ENCODE measurements around the gene OR51A7. TPM values are rescaled to one million over a fixed set of nuclear protein-coding genes. Genes with fewer than 3 reads are reported as not detected.

Gene OR51A7
- total RNA-seq, 1 experiment from 2014 or later = not detected

- no TSS peak for BruUV-seq (replicated peaks)
- ChIA-PET POLR2A (no interaction called here), CTCF (no interaction called here)
- no peak overlapping the region for H3K27ac Mint-ChIP-seq (ENCODE audit: low read depth, unreplicated experiment)
- no peaks in the 10 kb centered on the region for H3K9me3 Mint-ChIP-seq (ENCODE audit: unreplicated experiment)
- TF ChIP-seq, protein P1, sequence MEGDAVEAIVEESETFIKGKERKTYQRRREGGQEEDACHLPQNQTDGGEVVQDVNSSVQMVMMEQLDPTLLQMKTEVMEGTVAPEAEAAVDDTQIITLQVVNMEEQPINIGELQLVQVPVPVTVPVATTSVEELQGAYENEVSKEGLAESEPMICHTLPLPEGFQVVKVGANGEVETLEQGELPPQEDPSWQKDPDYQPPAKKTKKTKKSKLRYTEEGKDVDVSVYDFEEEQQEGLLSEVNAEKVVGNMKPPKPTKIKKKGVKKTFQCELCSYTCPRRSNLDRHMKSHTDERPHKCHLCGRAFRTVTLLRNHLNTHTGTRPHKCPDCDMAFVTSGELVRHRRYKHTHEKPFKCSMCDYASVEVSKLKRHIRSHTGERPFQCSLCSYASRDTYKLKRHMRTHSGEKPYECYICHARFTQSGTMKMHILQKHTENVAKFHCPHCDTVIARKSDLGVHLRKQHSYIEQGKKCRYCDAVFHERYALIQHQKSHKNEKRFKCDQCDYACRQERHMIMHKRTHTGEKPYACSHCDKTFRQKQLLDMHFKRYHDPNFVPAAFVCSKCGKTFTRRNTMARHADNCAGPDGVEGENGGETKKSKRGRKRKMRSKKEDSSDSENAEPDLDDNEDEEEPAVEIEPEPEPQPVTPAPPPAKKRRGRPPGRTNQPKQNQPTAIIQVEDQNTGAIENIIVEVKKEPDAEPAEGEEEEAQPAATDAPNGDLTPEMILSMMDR (IDR thresholded peaks at IDR 0.05; ENCODE audit: unreplicated experiment) = no peak
- no peak for DNase-seq (ENCODE audit: unreplicated experiment)
- H3K4me3 Mint-ChIP-seq (ENCODE audit: unreplicated experiment) = no peak overlapping the region
- intact Hi-C loops (cut with micrococcal nuclease) = no loop called here
- no peaks in the 10 kb centered on the region for H3K4me1 Mint-ChIP-seq (ENCODE audit: insufficient read depth, unreplicated experiment)
- no peaks in the 10 kb centered on the region for H3K36me3 Mint-ChIP-seq (ENCODE audit: insufficient read depth, unreplicated experiment)
- peaks cover 22% of the 10 kb centered on the region for H3K27me3 Mint-ChIP-seq (ENCODE audit: insufficient read depth, unreplicated experiment)
Observed at GRCh38 chr11:4922304-4922703, 18.7 kb downstream of the OR51A7 start.

GRCh38 chr11:4924239-4924638, 20.7 kb downstream of the OR51A7 start, which contains the start of gene OR51G1:
OR51G1 (minus strand) TSS chr11:4924339; CDS start chr11:4924339, 0 bp downstream.
- H3K4me3 Mint-ChIP-seq (ENCODE audit: unreplicated experiment) = no peak within 1 kb of the TSS
- no peak within 1 kb of the TSS for H3K27ac Mint-ChIP-seq (ENCODE audit: low read depth, unreplicated experiment)
- CTCF ChIA-PET = interaction anchor here (0.6 kb wide), 1 partner anchor 80 kb away, joined by 3 read pairs; no protein-coding TSS in a partner anchor
- no peaks in the 10 kb centered on the region for H3K4me1 Mint-ChIP-seq (ENCODE audit: insufficient read depth, unreplicated experiment)
- POLR2A ChIA-PET = no interaction called here
- BruUV-seq (replicated peaks) = no TSS peak
- DNase-seq (ENCODE audit: unreplicated experiment) = no peak
- no peaks in the 10 kb centered on the region for H3K36me3 Mint-ChIP-seq (ENCODE audit: insufficient read depth, unreplicated experiment)
- no peaks in the 10 kb centered on the region for H3K9me3 Mint-ChIP-seq (ENCODE audit: unreplicated experiment)
- intact Hi-C loops (cut with micrococcal nuclease) = no loop called here
- peaks cover 22% of the 10 kb centered on the region for H3K27me3 Mint-ChIP-seq (ENCODE audit: insufficient read depth, unreplicated experiment)
- TF ChIP-seq, protein P1 (IDR thresholded peaks at IDR 0.05; ENCODE audit: unreplicated experiment) = no peak

DNA sequence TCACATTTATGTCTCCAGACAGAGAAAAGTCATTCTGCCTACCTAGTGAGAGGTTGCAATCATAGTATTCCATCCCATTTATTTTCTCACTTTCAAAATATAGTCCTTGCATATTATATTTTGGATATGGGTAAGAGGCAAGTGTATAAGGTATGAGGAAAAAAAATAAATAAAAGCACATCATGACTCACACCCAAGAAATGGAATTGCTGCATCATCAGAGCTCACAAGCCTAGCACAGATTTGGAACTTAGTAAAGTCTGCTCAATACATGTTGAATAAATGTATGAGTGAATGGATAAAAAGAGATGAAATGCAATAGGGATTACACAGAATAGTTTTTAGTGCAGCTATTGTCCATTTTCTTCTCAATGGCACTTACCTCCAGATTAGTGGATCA, 23.0 kb downstream of the OR51A7 start:
- POLR2A ChIA-PET = interaction anchor here (0.5 kb wide), 1 partner anchor 112 kb away, joined by 5 read pairs; no protein-coding TSS in a partner anchor

DNA sequence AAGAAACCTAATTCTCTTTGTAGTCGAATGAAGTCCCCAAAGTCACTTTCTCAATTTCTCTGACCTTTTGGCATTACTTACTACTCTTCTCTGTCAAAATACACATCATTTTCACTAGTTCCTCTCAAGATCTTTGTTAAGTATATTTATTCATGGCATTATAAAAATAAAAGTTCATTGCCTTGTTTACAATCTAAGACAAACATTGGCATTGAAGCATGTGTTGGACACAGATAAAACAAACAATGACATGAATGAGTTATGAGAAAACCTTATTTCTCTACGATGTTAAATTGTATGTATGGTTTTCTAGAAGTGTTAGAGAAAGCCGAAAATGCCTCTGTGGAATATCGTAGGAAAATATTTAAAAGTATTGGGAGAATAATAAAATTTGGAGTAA, 29.2 kb downstream of the OR51A7 start:
- H3K36me3 Mint-ChIP-seq (ENCODE audit: insufficient read depth, unreplicated experiment) = no peaks in the 10 kb centered on the region
- ChIA-PET CTCF (interaction anchor here (1.5 kb wide), 1 partner anchor 746 kb away, joined by 3 read pairs; no protein-coding TSS in a partner anchor), POLR2A (no interaction called here)
- H3K27ac Mint-ChIP-seq (ENCODE audit: low read depth, unreplicated experiment) = no peak overlapping the region
- intact Hi-C loops (cut with micrococcal nuclease) = no loop called here
- TF ChIP-seq, protein P1 (IDR thresholded peaks at IDR 0.05; ENCODE audit: unreplicated experiment) = no peak
- H3K9me3 Mint-ChIP-seq (ENCODE audit: unreplicated experiment) = no peaks in the 10 kb centered on the region
- no peaks in the 10 kb centered on the region for H3K4me1 Mint-ChIP-seq (ENCODE audit: insufficient read depth, unreplicated experiment)
- no peak overlapping the region for H3K4me3 Mint-ChIP-seq (ENCODE audit: unreplicated experiment)
- DNase-seq (ENCODE audit: unreplicated experiment) = no peak
- H3K27me3 Mint-ChIP-seq (ENCODE audit: insufficient read depth, unreplicated experiment) = peaks cover 5% of the 10 kb centered on the region
- BruUV-seq (replicated peaks) = no TSS peak

More for the DNA sequence above, 23.0 kb downstream of the OR51A7 start:
- CTCF ChIA-PET = interaction anchor here (0.6 to 1.1 kb wide), 2 partner anchors 31 to 1078 kb away, joined by 3 read pairs; no protein-coding TSS in a partner anchor
- BruUV-seq (replicated peaks) = no TSS peak
- no peak overlapping the region for H3K4me3 Mint-ChIP-seq (ENCODE audit: unreplicated experiment)
- peaks cover 22% of the 10 kb centered on the region for H3K27me3 Mint-ChIP-seq (ENCODE audit: insufficient read depth, unreplicated experiment)
- peak; percentile 5 for DNase-seq (ENCODE audit: unreplicated experiment)
- H3K27ac Mint-ChIP-seq (ENCODE audit: low read depth, unreplicated experiment) = no peak overlapping the region
- H3K9me3 Mint-ChIP-seq (ENCODE audit: unreplicated experiment) = no peaks in the 10 kb centered on the region
- H3K4me1 Mint-ChIP-seq (ENCODE audit: insufficient read depth, unreplicated experiment) = no peaks in the 10 kb centered on the region
- H3K36me3 Mint-ChIP-seq (ENCODE audit: insufficient read depth, unreplicated experiment) = no peaks in the 10 kb centered on the region
- intact Hi-C loops (cut with micrococcal nuclease) = no loop called here
- TF ChIP-seq, protein P1 (IDR thresholded peaks at IDR 0.05; ENCODE audit: unreplicated experiment) = no peak

Data from MCF 10A (cell line).